B cell (primary cell): ENCODE results near the gene TXK.

Source experiments
- EZH2 ChIP-seq: IDR thresholded peaks from 2 replicates; pipeline ENCODE4 v1.6.1; 2012; ENCODE audit warnings: borderline replicate concordance, low read depth, mild to moderate bottlenecking, moderate library complexity, low read length; ENCODE audit not compliant: insufficient read depth, poor library complexity, severe bottlenecking
- TF ChIP-seq, protein P1 (sequence below): fragments of 200-600 bp; IDR thresholded peaks from one replicate; pipeline ENCODE4 v1.8.0; 2022; ENCODE audit warnings: antibody characterized with exemption, mild to moderate bottlenecking

DNA sequence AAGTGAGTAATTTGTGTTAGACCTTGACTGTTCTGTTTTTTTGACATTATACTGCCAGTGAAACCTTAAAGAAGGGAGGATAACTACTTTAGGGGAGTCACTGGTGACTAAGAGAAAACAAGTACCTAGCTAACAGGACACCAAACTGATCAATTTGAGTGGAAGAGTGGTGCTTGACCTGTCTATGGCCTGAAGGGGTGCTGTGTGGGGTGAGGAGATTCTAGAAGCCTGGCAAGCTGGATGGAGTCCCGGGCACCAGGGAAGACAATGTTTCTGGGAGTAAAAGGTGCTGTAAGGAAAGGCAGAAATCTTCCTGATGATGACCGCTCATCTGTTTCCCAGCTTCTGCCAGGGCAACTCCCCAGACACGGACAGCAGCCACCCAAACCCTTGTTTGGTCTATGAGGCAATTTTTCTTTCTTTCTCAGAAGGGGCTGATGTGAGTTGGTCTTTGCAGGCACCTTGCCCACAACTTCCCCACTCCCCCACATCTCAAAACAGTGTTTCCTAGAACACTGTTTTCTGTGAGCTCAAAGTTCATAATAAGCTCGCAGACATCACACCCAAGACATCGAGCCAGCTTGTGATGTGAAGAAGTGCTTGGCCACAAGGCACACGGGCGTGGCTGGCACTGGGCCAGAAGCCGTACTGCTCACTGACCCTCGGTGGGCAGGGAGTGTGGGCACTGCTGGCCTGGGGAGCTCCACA lies 4.6 kb downstream of the TXK start:
- TF ChIP-seq, protein P1, sequence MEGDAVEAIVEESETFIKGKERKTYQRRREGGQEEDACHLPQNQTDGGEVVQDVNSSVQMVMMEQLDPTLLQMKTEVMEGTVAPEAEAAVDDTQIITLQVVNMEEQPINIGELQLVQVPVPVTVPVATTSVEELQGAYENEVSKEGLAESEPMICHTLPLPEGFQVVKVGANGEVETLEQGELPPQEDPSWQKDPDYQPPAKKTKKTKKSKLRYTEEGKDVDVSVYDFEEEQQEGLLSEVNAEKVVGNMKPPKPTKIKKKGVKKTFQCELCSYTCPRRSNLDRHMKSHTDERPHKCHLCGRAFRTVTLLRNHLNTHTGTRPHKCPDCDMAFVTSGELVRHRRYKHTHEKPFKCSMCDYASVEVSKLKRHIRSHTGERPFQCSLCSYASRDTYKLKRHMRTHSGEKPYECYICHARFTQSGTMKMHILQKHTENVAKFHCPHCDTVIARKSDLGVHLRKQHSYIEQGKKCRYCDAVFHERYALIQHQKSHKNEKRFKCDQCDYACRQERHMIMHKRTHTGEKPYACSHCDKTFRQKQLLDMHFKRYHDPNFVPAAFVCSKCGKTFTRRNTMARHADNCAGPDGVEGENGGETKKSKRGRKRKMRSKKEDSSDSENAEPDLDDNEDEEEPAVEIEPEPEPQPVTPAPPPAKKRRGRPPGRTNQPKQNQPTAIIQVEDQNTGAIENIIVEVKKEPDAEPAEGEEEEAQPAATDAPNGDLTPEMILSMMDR, result no peak
- no peak for TF ChIP-seq EZH2
